ENCODE results near the gene SLC25A19. TPM values are rescaled to one million over a fixed set of nuclear protein-coding genes. Genes with fewer than 3 reads are reported as not detected.

Gene SLC25A19
- total and polyA plus RNA-seq, 9 of the 15 experiments (the other 6 are each of a cell fraction or from before 2014, with no cell fraction given) = 33.4 to 76.6 (median 55.3) TPM

DNA sequence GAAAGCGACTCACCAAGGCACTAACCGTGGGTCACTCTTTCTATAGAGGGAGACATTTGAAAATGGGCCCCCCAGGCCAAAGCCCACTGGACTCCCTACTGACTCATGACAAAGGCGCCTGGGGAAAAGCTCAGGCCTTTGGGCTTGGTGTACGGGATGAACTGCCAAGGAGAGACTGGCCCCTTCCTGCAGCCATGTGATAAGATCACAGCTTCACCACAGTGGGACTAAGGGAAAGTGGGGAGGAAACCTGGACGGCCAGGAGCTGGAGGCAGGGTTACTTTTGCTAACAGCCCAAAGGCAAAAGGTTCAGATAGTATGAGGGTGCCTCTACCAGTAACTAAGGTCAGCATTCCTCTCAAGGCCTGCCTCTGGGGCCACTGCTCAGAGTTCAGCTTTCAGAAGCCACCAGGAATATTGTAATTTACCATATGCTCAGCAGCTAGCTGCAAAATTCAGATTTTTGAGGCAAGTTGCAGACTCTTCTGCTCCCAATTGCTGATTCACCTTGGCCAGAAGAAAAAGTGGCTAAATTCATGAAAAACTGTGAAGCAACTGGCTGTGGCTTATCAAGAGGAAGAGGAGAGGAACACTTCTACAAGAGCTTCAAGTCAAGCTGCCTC is 37.1 kb upstream of the SLC25A19 start:
- BruUV-seq (replicated peaks) = no TSS peak
- H3K4me3 ChIP-seq = no peak overlapping the region; the same call in 1 of the 2 replicates
- peaks cover 41% of the 10 kb centered on the region for H3K79me2 ChIP-seq (ENCODE audit: control insufficient read depth, insufficient read depth, low read length)
- peaks cover 15 to 20% of the 10 kb centered on the region in 2 experiments for H3K4me1 ChIP-seq (replicated peaks in 1 of 2; ENCODE audit: control insufficient read depth in 2 of 2, insufficient read depth in 2 of 2, low read length in 2 of 2)
- H3K9ac ChIP-seq (ENCODE audit: insufficient read depth in 1 of 2, low read depth in 2 of 2, low read length in 2 of 2) = peak overlapping the region; percentile 29 to 46; a peak in 3 of 4 replicates
- FAIRE-seq (peak; percentile 89), ATAC-seq (peak; percentile 80), DNase-seq (ENCODE audit: extremely low read depth in 1 of 4, low spot score in 3 of 4) (peak; percentile 55 to 76 (median 61))
- ChIA-PET CTCF (ENCODE audit: low intra/inter-chr PET ratio) (interaction anchor here (0.8 to 1.4 kb wide), 2 partner anchors 78 to 86 kb away, joined by 3 read pairs; no protein-coding TSS in a partner anchor), POLR2A (interaction anchor here (0.6 to 2.0 kb wide), 12 partner anchors 10 to 458 kb away, joined by 3 to 15 read pairs (median 4); no protein-coding TSS in a partner anchor)
- no peaks in the 10 kb centered on the region for H3K27me3 ChIP-seq (ENCODE audit: control insufficient read depth in 2 of 2, insufficient read depth in 2 of 2, low read length in 2 of 2)
- no peaks in the 10 kb centered on the region for H3K9me3 ChIP-seq (replicated peaks; ENCODE audit: control insufficient read depth, insufficient read depth, low read depth, low read length)
- in situ Hi-C loops (cut with MboI) = no loop called here
- peak overlapping the region; percentile 65 for H3K27ac ChIP-seq (ENCODE audit: extremely low read depth, low read depth, low read length)
- intact Hi-C loops (cut with micrococcal nuclease) = no loop called here
- H4K20me1 ChIP-seq (replicated peaks; ENCODE audit: control insufficient read depth, insufficient read depth, low read length) = no peaks in the 10 kb centered on the region; the same call in 1 of the 2 replicates
- H2AFZ ChIP-seq (ENCODE audit: low read depth, low read length) = no peak overlapping the region
- H3K9me1 ChIP-seq (ENCODE audit: control insufficient read depth, insufficient read depth, low read length) = no peaks in the 10 kb centered on the region
- 10% methylated on average over 5 of the region's 5 CpGs for WGBS (ENCODE audit: insufficient coverage, low coverage, missing lambda C conversion rate)
- peaks cover 54% of the 10 kb centered on the region; the same call in 2 of the 3 replicates for H3K36me3 ChIP-seq (ENCODE audit: control insufficient read depth, insufficient read depth, low read length)
- peak overlapping the region; percentile 52 for H3K4me2 ChIP-seq (ENCODE audit: insufficient read depth, low read length)
- TF ChIP-seq NFE2 (IDR thresholded peaks at IDR 0.05; ENCODE audit: low read depth) = peak; percentile 55
- TF ChIP-seq, protein P1, sequence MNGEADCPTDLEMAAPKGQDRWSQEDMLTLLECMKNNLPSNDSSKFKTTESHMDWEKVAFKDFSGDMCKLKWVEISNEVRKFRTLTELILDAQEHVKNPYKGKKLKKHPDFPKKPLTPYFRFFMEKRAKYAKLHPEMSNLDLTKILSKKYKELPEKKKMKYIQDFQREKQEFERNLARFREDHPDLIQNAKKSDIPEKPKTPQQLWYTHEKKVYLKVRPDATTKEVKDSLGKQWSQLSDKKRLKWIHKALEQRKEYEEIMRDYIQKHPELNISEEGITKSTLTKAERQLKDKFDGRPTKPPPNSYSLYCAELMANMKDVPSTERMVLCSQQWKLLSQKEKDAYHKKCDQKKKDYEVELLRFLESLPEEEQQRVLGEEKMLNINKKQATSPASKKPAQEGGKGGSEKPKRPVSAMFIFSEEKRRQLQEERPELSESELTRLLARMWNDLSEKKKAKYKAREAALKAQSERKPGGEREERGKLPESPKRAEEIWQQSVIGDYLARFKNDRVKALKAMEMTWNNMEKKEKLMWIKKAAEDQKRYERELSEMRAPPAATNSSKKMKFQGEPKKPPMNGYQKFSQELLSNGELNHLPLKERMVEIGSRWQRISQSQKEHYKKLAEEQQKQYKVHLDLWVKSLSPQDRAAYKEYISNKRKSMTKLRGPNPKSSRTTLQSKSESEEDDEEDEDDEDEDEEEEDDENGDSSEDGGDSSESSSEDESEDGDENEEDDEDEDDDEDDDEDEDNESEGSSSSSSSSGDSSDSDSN (IDR thresholded peaks at IDR 0.05; ENCODE audit: borderline replicate concordance in 1 of 2, low read depth in 2 of 2, low read length in 2 of 2) = 0 out of 4 replicates have a peak, but pooled peaks of 1 of the 2 experiments have one; percentile 82
- TF ChIP-seq ZNF239 (CRISPR knock-in tag; IDR thresholded peaks at IDR 0.05) = 0 out of 2 replicates have a peak, but pooled peaks have one; percentile 5
- TF ChIP-seq, protein P2, sequence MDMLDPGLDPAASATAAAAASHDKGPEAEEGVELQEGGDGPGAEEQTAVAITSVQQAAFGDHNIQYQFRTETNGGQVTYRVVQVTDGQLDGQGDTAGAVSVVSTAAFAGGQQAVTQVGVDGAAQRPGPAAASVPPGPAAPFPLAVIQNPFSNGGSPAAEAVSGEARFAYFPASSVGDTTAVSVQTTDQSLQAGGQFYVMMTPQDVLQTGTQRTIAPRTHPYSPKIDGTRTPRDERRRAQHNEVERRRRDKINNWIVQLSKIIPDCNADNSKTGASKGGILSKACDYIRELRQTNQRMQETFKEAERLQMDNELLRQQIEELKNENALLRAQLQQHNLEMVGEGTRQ (CRISPR knock-in tag; IDR thresholded peaks at IDR 0.05) = no peak
- no peak for TF ChIP-seq KDM4B (IDR thresholded peaks at IDR 0.05; ENCODE audit: borderline replicate concordance in 2 of 2, low read depth in 1 of 2)
- no peak for TF ChIP-seq DMBX1 (CRISPR knock-in tag; IDR thresholded peaks at IDR 0.05; ENCODE audit: borderline replicate concordance)
- 0 out of 2 replicates have a peak, but pooled peaks have one; percentile 7 for TF ChIP-seq JUND (IDR thresholded peaks at IDR 0.05; ENCODE audit: borderline replicate concordance, low read depth, low read length)
- no peak; the same call in 2 of the 3 replicates for TF ChIP-seq JUND (tag; IDR thresholded peaks at IDR 0.05; ENCODE audit: borderline replicate concordance, low read depth, low read length)
- TF ChIP-seq ARID1B (IDR thresholded peaks at IDR 0.05) = peak; percentile 45; the same call in 1 of the 2 replicates
- peak in 1 of 2 experiments; percentile 10; a peak in 1 of 4 replicates for TF ChIP-seq RAD21 (CRISPR knock-in tag; conservative IDR thresholded peaks at IDR 0.05 in 1 of 2, IDR thresholded peaks at IDR 0.05 in 1 of 2)
- no peak for TF ChIP-seq ESRRA (IDR thresholded peaks at IDR 0.05; ENCODE audit: borderline replicate concordance, low read depth)
- no peak for TF ChIP-seq NCOA1 (IDR thresholded peaks at IDR 0.05; ENCODE audit: low read depth)
- no peak for TF ChIP-seq HDAC3 (IDR thresholded peaks at IDR 0.05; ENCODE audit: borderline replicate concordance, partially characterized antibody)
- no peak for TF ChIP-seq GATAD2A (IDR thresholded peaks at IDR 0.05)
- TF ChIP-seq NFATC3 (IDR thresholded peaks at IDR 0.05) = no peak
- TF ChIP-seq, protein P3, sequence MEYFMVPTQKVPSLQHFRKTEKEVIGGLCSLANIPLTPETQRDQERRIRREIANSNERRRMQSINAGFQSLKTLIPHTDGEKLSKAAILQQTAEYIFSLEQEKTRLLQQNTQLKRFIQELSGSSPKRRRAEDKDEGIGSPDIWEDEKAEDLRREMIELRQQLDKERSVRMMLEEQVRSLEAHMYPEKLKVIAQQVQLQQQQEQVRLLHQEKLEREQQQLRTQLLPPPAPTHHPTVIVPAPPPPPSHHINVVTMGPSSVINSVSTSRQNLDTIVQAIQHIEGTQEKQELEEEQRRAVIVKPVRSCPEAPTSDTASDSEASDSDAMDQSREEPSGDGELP (CRISPR knock-in tag; IDR thresholded peaks at IDR 0.05; ENCODE audit: borderline replicate concordance) = 0 out of 2 replicates have a peak, but pooled peaks have one; percentile 12
- no peak for TF ChIP-seq ZNF23 (CRISPR knock-in tag; IDR thresholded peaks at IDR 0.05)
